K562 (cell line): ENCODE measurements around the gene IGF2R. TPM values are rescaled to one million over a fixed set of nuclear protein-coding genes. Genes with fewer than 3 reads are reported as not detected.

ENCODE experiments used
- BACH1 ChIP-seq: fragments of 200-800 bp; sonication (Bioruptor generic); IDR thresholded peaks from 2 replicates; pipeline ENCODE4 v1.6.1; 2016; ENCODE audit warnings: missing genetic modification characterization, missing compliant biosample characterization
- BRD4 ChIP-seq: fragments of 200-600 bp; sonication (generic); IDR thresholded peaks from 2 replicates; pipeline ENCODE4 v1.6.1; 2017; ENCODE audit warnings: inconsistent platforms
- CXXC5 ChIP-seq: fragments of 250-450 bp; sonication (Bioruptor Pico); IDR thresholded peaks from 2 replicates; pipeline ENCODE4 v1.8.0; 2022; ENCODE audit warnings: inconsistent platforms, mild to moderate bottlenecking, moderate library complexity
- EHMT2 ChIP-seq: fragments of 450-650 bp; IDR thresholded peaks from 2 replicates; pipeline ENCODE4 v1.6.1; 2018; ENCODE audit warnings: antibody characterized with exemption
- GABPA ChIP-seq: fragments of 200-800 bp; sonication (Bioruptor generic); conservative IDR thresholded peaks from 2 replicates; pipeline ENCODE4 v1.6.1; 2016; ENCODE audit warnings: low read depth, missing genetic modification characterization, missing compliant biosample characterization
- HMG20A ChIP-seq: fragments of 450-650 bp; formaldehyde crosslinking; conservative IDR thresholded peaks from 2 replicates; pipeline ENCODE4 v1.4.0; 2020; ENCODE audit warnings: mild to moderate bottlenecking, mixed read lengths
- JUNB ChIP-seq: fragments of 450-650 bp; formaldehyde crosslinking; conservative IDR thresholded peaks from 2 replicates; pipeline ENCODE4 v1.4.0; 2020; ENCODE audit warnings: mild to moderate bottlenecking
- MEF2D ChIP-seq: conservative IDR thresholded peaks from 2 replicates; pipeline ENCODE4 v1.6.1; 2016; ENCODE audit warnings: low read depth, missing genetic modification characterization, missing compliant biosample characterization
- SIN3A ChIP-seq, 2 experiments: fragments of 150-350 bp in 1 of 2; IDR thresholded peaks; 2 replicates each; pipeline ENCODE4 v1.6.1; 2011 to 2016; ENCODE audit warnings: borderline replicate concordance in 2 of 2, low read depth in 2 of 2, low read length in 2 of 2, mild to moderate bottlenecking in 2 of 2, moderate library complexity in 2 of 2; ENCODE audit not compliant: control insufficient read depth in 1 of 2
- STAT5A ChIP-seq: IDR thresholded peaks from 2 replicates; pipeline ENCODE4 v1.6.1; 2012; ENCODE audit warnings: low read length, inconsistent platforms, borderline replicate concordance
- TCF3 ChIP-seq: sonication (generic); formaldehyde crosslinking; IDR thresholded peaks from 2 replicates; pipeline ENCODE4 v1.4.0; 2020; ENCODE audit warnings: mild to moderate bottlenecking, missing genetic modification reagents
- THAP7 ChIP-seq: fragments of 250-450 bp; sonication (Bioruptor Pico); IDR thresholded peaks from 2 replicates; pipeline ENCODE4 v1.5.0; 2021
- USF1 ChIP-seq: sonication (generic); formaldehyde crosslinking; IDR thresholded peaks from 2 replicates; pipeline ENCODE4 v1.9.0; 2022; ENCODE audit warnings: mild to moderate bottlenecking, missing genetic modification reagents
- ZBTB40 ChIP-seq, 2 experiments: fragments of 450-650 bp in 1 of 2; sonication (generic) in 1 of 2; formaldehyde crosslinking in 1 of 2; IDR thresholded peaks; 2 replicates each; pipeline versions ENCODE4 v1.7.1 to v1.9.0; 2016 to 2022; ENCODE audit warnings: inconsistent platforms in 1 of 2, mild to moderate bottlenecking in 1 of 2, missing genetic modification reagents in 1 of 2
- ZNF316 ChIP-seq: fragments of 450-650 bp; IDR thresholded peaks from 2 replicates; pipeline ENCODE4 v1.6.1; 2016
- ZNF511 ChIP-seq: sonication (generic); formaldehyde crosslinking; IDR thresholded peaks from 2 replicates; pipeline ENCODE4 v1.8.0; 2022; ENCODE audit warnings: mild to moderate bottlenecking, missing genetic modification reagents
- ZNF589 ChIP-seq: fragments of 200-800 bp; sonication (Bioruptor generic); IDR thresholded peaks from 2 replicates; pipeline ENCODE4 v1.6.1; 2016; ENCODE audit warnings: low read depth, missing genetic modification characterization, missing compliant biosample characterization
- ZNF644 ChIP-seq: fragments of 200-800 bp; sonication (Bioruptor generic); IDR thresholded peaks from 2 replicates; pipeline ENCODE4 v1.6.1; 2016; ENCODE audit warnings: low read depth, missing genetic modification characterization, missing compliant biosample characterization
- polyA plus RNA-seq, 8 experiments: library from polyadenylated mRNA; depleted of rRNA in 4 of 8; stranded (reverse) in 5 of 8; unstranded in 3 of 8; fragments of >200 nt; fragmentation: Nextera tagmentation in 2 of 8; fragmentation: Illumina TruSeq in 1 of 8; extraction: Ambion mirVana in 2 of 8; extraction: Trizol in 1 of 8; gene quantifications; 2 replicates each; pipeline versions ENCODE4 v1.2.1 to v1.2.3, GENCODE V29; 2011 to 2014; ENCODE audit warnings: inconsistent platforms in 1 of 8, missing spikeins in 1 of 8
- total RNA-seq, 7 experiments: library from RNA; depleted of rRNA in 6 of 7; stranded (reverse); fragments of >200 nt in 6 of 7; fragmentation: Illumina TruSeq in 2 of 7; extraction: Trizol in 2 of 7; gene quantifications; 2 replicates each; pipeline versions ENCODE4 v1.2.1 to v1.2.3, GENCODE V29; 2011 to 2021; ENCODE audit warnings: low replicate concordance in 1 of 7

IGF2R gene
- total and polyA plus RNA-seq, 9 of the 15 experiments (the other 6 are each of a cell fraction or from before 2014, with no cell fraction given), result 3.5 to 92.3 (median 34.5) TPM

GRCh38 chr6:159984268-159984786 is 15.4 kb downstream of the IGF2R start (continued):
- no peak for TF ChIP-seq ZBTB40 (IDR thresholded peaks at IDR 0.05)
- no peak for TF ChIP-seq ZBTB40 (CRISPR knock-in tag; IDR thresholded peaks at IDR 0.05)
- no peak for TF ChIP-seq SIN3A (IDR thresholded peaks at IDR 0.05; ENCODE audit: borderline replicate concordance in 2 of 2, control insufficient read depth in 1 of 2, low read depth in 2 of 2, low read length in 2 of 2)
- peak; percentile 68 for TF ChIP-seq BACH1 (tag)
- peak; percentile 35; the same call in 1 of the 2 replicates for TF ChIP-seq ZNF316
- no peak for TF ChIP-seq BRD4
- no peak for TF ChIP-seq MEF2D (tag)
- TF ChIP-seq TCF3, result peak; percentile 13; the same call in 1 of the 2 replicates
- no peak for TF ChIP-seq HMG20A (CRISPR knock-in tag)
- TF ChIP-seq JUNB (CRISPR knock-in tag), result no peak
- TF ChIP-seq STAT5A, result no peak
- no peak; the same call in 1 of the 2 replicates for TF ChIP-seq EHMT2
- no peak for TF ChIP-seq THAP7
- no peak for TF ChIP-seq GABPA (tag)
- TF ChIP-seq ZNF644, result 0 out of 2 replicates have a peak, but pooled peaks have one; percentile 22
- TF ChIP-seq ZNF589 (CRISPR knock-in tag), result no peak
- TF ChIP-seq USF1 (CRISPR knock-in tag), result peak; percentile 51
- peak; percentile 40; the same call in 1 of the 2 replicates for TF ChIP-seq CXXC5 (CRISPR knock-in tag)
- TF ChIP-seq ZNF511, result no peak
